Bronchial epithelial cell (primary cell): Measurements from ENCODE around the gene KCNA2. TPM values are rescaled to one million over a fixed set of nuclear protein-coding genes. Genes with fewer than 3 reads are reported as not detected.
A peak's percentile ranks its signal among the peaks of the same experiment; 100 is the strongest.

Source experiments
- DNase-seq: peaks from one replicate; pipeline ENCODE4 v3.0.0-alpha.2; 2010; ENCODE audit warnings: low read depth
- FAIRE-seq: peaks from 2 replicates; lab custom pipeline; 2011; peaks lifted over from hg19 to GRCh38; lab: Jason Lieb, UNC
- H3K27me3 ChIP-seq: 2 replicates; pipeline ENCODE4 v1.5.1; 2011; ENCODE audit warnings: low read length; ENCODE audit not compliant: control insufficient read depth, insufficient read depth
- H3K36me3 ChIP-seq: 2 replicates; pipeline ENCODE4 v1.5.1; 2011; ENCODE audit warnings: low read length; ENCODE audit not compliant: control insufficient read depth, insufficient read depth
- H3K4me3 ChIP-seq: 2 replicates; pipeline ENCODE4 v1.5.1; 2011; ENCODE audit warnings: mild to moderate bottlenecking, low read depth, low read length, control low read depth
- total RNA-seq: library from RNA; depleted of rRNA; stranded (reverse); fragments of >200 nt; gene quantifications from 2 replicates; pipeline ENCODE4 v1.2.1, GENCODE V29; 2014
- TF ChIP-seq, protein P1 (sequence below): IDR thresholded peaks from 2 replicates; pipeline ENCODE4 v1.5.1; 2011; ENCODE audit warnings: mild to moderate bottlenecking, moderate library complexity, low read length, control low read depth, inconsistent platforms; ENCODE audit not compliant: insufficient read depth, severe bottlenecking

Gene KCNA2
- total RNA-seq, 1 donor from 2014 or later: not detected

- Histone ChIP-seq H3K36me3 (no peaks in the 10 kb centered on the region), H3K4me3 (no peak overlapping the region), H3K27me3 (peaks cover 5% of the 10 kb centered on the region)
- TF ChIP-seq, protein P1, sequence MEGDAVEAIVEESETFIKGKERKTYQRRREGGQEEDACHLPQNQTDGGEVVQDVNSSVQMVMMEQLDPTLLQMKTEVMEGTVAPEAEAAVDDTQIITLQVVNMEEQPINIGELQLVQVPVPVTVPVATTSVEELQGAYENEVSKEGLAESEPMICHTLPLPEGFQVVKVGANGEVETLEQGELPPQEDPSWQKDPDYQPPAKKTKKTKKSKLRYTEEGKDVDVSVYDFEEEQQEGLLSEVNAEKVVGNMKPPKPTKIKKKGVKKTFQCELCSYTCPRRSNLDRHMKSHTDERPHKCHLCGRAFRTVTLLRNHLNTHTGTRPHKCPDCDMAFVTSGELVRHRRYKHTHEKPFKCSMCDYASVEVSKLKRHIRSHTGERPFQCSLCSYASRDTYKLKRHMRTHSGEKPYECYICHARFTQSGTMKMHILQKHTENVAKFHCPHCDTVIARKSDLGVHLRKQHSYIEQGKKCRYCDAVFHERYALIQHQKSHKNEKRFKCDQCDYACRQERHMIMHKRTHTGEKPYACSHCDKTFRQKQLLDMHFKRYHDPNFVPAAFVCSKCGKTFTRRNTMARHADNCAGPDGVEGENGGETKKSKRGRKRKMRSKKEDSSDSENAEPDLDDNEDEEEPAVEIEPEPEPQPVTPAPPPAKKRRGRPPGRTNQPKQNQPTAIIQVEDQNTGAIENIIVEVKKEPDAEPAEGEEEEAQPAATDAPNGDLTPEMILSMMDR: no peak
- DNase-seq: no peak
- FAIRE-seq: no peak
Measured at GRCh38 chr1:110561596-110561995, 44.6 kb downstream of the KCNA2 start.

DNA sequence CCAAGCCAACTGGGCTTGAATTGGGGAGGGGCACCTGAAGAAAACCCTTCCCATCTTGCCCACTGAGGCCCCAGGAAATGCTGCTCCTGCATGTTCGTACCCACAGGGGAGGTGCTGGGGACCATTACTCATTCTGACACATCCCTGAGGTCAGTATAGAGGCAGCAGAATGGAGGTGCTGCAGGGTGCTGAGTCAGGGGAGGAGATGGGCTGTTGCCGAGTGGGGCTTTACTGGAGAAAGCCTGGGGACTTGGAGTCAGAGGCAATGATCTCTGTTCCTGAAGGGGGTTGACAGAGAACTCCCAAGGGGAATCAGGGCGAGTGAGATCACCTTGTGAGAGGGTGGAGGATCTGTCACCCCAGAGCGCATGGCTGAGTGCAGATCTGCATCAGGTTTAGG lies 47.0 kb downstream of the KCNA2 start:
- TF ChIP-seq, protein P1: no peak
- Histone ChIP-seq H3K36me3 (no peaks in the 10 kb centered on the region), H3K4me3 (no peak overlapping the region), H3K27me3 (peaks cover 16% of the 10 kb centered on the region)
- FAIRE-seq (no peak), DNase-seq (peak; percentile 69)

- Histone ChIP-seq H3K27me3 (peaks cover 16% of the 10 kb centered on the region), H3K36me3 (no peaks in the 10 kb centered on the region), H3K4me3 (no peak overlapping the region)
- DNase-seq (no peak), FAIRE-seq (no peak)
- TF ChIP-seq, protein P1: no peak
Measured at GRCh38 chr1:110557481-110557880, 48.7 kb downstream of the KCNA2 start.

GRCh38 chr1:110556471-110556807 lies 49.7 kb downstream of the KCNA2 start:
- FAIRE-seq: no peak

DNA sequence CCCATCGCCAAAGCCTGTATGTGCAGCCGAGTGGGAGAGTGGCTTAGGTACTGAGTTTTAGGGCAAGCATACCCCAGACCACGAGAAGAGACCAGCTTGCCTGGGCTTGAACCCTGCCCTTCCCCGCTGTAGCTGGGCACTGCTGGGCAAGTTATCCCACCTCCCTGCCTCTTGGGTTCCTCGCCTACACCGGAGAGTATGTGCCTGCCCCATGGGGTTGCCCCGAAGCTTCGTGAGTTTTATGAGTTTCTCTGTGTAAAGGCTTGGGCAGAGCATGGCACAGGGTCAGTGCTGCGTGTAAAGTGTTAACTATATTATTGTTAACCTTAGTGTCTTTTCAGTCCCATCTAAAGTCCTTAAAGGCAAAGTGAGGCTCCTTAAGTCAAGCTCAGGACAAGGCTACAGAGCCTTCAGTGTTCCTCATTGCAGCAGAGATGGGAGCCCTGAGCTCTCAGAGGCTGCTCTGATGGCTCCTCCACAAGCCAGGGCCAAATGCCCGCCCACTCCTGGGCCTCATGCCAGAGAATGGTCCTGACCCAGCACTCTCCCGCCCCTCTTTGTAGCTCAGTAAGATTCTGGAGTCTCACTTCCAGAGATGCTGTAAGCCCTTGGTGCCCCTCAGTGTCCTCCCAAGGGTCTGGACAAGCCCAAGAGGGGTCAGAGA lies 50.2 kb downstream of the KCNA2 start:
- Histone ChIP-seq H3K4me3 (no peak overlapping the region), H3K36me3 (no peaks in the 10 kb centered on the region), H3K27me3 (peaks cover 17% of the 10 kb centered on the region)
- FAIRE-seq: no peak
- DNase-seq: no peak
- TF ChIP-seq, protein P1: no peak

More at GRCh38 chr1:110556471-110556807, 49.7 kb downstream of the KCNA2 start:
- TF ChIP-seq, protein P1: no peak
- H3K36me3 ChIP-seq: no peaks in the 10 kb centered on the region
- H3K27me3 ChIP-seq: peaks cover 17% of the 10 kb centered on the region
- DNase-seq: no peak
- no peak overlapping the region for H3K4me3 ChIP-seq
